ENCODE data around the gene MROH2A.

MROH2A gene

GRCh38 chr2:233833345-233833744 lies 55.2 kb downstream of the MROH2A start:
- DNase-seq (ENCODE audit: extremely low read depth in 1 of 2, low read depth in 1 of 2): no peak

- DNase-seq (ENCODE audit: extremely low read depth in 1 of 2, low read depth in 1 of 2): no peak
Observed at GRCh38 chr2:233835230-233836186, 57.4 kb downstream of the MROH2A start.

GRCh38 chr2:233836359-233836758 lies 58.2 kb downstream of the MROH2A start:
- no peak for DNase-seq (ENCODE audit: extremely low read depth in 1 of 2, low read depth in 1 of 2)

- DNase-seq (ENCODE audit: extremely low read depth in 1 of 2, low read depth in 1 of 2): no peak
Observed at GRCh38 chr2:233837694-233838229, 59.6 kb downstream of the MROH2A start.

- DNase-seq (ENCODE audit: extremely low read depth in 1 of 2, low read depth in 1 of 2): no peak
Observed at GRCh38 chr2:233838251-233838650, 60.1 kb downstream of the MROH2A start.

- no peak for DNase-seq (ENCODE audit: extremely low read depth in 1 of 2, low read depth in 1 of 2)
Observed at GRCh38 chr2:233838726-233839446, 60.8 kb downstream of the MROH2A start.

GRCh38 chr2:233839447-233839820 lies 61.3 kb downstream of the MROH2A start:
- no peak for DNase-seq (ENCODE audit: extremely low read depth in 1 of 2, low read depth in 1 of 2)

- no peak for DNase-seq (ENCODE audit: extremely low read depth in 1 of 2, low read depth in 1 of 2)
Observed at GRCh38 chr2:233840520-233840919, 62.4 kb downstream of the MROH2A start.

GRCh38 chr2:233841183-233841582 lies 63.1 kb downstream of the MROH2A start:
- DNase-seq (ENCODE audit: extremely low read depth in 1 of 2, low read depth in 1 of 2): no peak

- DNase-seq (ENCODE audit: extremely low read depth in 1 of 2, low read depth in 1 of 2): no peak
Observed at GRCh38 chr2:233844064-233844807, 66.1 kb downstream of the MROH2A start.

- no peak for DNase-seq (ENCODE audit: extremely low read depth in 1 of 2, low read depth in 1 of 2)
Observed at GRCh38 chr2:233844836-233845235, 66.7 kb downstream of the MROH2A start.

GRCh38 chr2:233845301-233846060 lies 67.4 kb downstream of the MROH2A start:
- DNase-seq (ENCODE audit: extremely low read depth in 1 of 2, low read depth in 1 of 2): no peak

GRCh38 chr2:233846387-233847247 lies 68.5 kb downstream of the MROH2A start:
- DNase-seq (ENCODE audit: extremely low read depth in 1 of 2, low read depth in 1 of 2): no peak

- DNase-seq (ENCODE audit: extremely low read depth in 1 of 2, low read depth in 1 of 2): no peak
Observed at GRCh38 chr2:233847248-233847898, 69.2 kb downstream of the MROH2A start.

- no peak for DNase-seq (ENCODE audit: extremely low read depth in 1 of 2, low read depth in 1 of 2)
Observed at GRCh38 chr2:233848276-233848675, 70.1 kb downstream of the MROH2A start.

- DNase-seq (ENCODE audit: extremely low read depth in 1 of 2, low read depth in 1 of 2): no peak
Observed at GRCh38 chr2:233849607-233850271, 71.6 kb downstream of the MROH2A start.

- no peak for DNase-seq (ENCODE audit: extremely low read depth in 1 of 2, low read depth in 1 of 2)
Observed at GRCh38 chr2:233850745-233851144, 72.6 kb downstream of the MROH2A start.

- DNase-seq (ENCODE audit: extremely low read depth in 1 of 2, low read depth in 1 of 2): no peak
Observed at GRCh38 chr2:233851169-233851568, 73.0 kb downstream of the MROH2A start.
